Measurements from ENCODE around the gene SFT2D1.
A peak's percentile ranks its signal among the peaks of the same experiment; 100 is the strongest.
"Not testable (repeated sequence)": the region's sequence is repeated elsewhere in the genome, so short reads cannot be mapped to it uniquely, and the experiment has no call there.

The SFT2D1 gene

GRCh38 chr6:166346965-166347364 lies 4.6 kb upstream of the SFT2D1 start:
- no peak for DNase-seq (ENCODE audit: low read depth)
- H3K4me3 ChIP-seq (ENCODE audit: control insufficient read depth, low read depth, low read length), result no peak overlapping the region
- TF ChIP-seq, protein P1, sequence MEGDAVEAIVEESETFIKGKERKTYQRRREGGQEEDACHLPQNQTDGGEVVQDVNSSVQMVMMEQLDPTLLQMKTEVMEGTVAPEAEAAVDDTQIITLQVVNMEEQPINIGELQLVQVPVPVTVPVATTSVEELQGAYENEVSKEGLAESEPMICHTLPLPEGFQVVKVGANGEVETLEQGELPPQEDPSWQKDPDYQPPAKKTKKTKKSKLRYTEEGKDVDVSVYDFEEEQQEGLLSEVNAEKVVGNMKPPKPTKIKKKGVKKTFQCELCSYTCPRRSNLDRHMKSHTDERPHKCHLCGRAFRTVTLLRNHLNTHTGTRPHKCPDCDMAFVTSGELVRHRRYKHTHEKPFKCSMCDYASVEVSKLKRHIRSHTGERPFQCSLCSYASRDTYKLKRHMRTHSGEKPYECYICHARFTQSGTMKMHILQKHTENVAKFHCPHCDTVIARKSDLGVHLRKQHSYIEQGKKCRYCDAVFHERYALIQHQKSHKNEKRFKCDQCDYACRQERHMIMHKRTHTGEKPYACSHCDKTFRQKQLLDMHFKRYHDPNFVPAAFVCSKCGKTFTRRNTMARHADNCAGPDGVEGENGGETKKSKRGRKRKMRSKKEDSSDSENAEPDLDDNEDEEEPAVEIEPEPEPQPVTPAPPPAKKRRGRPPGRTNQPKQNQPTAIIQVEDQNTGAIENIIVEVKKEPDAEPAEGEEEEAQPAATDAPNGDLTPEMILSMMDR (IDR thresholded peaks at IDR 0.05; ENCODE audit: control insufficient read depth, insufficient read depth, low read depth, low read length, missing control alignments), result no peak

- DNase-seq (ENCODE audit: low read depth), result no peak
- no peak overlapping the region for H3K4me3 ChIP-seq (ENCODE audit: control insufficient read depth, low read depth, low read length)
- TF ChIP-seq, protein P1 (IDR thresholded peaks at IDR 0.05; ENCODE audit: control insufficient read depth, insufficient read depth, low read depth, low read length, missing control alignments), result no peak
These were observed 4.1 kb upstream of the SFT2D1 start for GRCh38 chr6:166346449-166346848.

- not testable (repeated sequence) for DNase-seq (ENCODE audit: low read depth); H3K4me3 ChIP-seq (ENCODE audit: control insufficient read depth, low read depth, low read length)
These were observed 3.3 kb upstream of the SFT2D1 start for GRCh38 chr6:166345672-166346071.

DNA sequence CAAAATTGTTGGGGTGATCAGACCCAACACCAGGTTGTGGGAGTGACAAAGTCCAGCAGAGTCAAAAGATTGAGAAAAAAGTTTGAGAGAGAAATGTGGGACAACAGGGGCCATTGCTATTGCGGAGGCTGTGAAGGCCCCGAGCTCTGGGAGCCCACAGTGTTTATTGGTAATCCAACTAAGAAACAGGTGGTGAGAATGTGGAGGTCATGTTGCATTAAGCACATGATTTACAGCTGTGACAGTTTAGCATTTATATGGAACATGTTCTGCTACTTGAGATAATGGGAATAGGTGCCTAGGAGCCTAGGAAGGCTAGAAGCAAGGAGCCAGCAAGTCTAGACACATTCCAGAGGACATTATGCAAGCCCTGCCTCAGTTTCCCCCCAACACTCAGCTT lies 2.6 kb upstream of the SFT2D1 start:
- not testable (repeated sequence) for H3K4me3 ChIP-seq (ENCODE audit: control insufficient read depth, low read depth, low read length); DNase-seq (ENCODE audit: low read depth)

DNA sequence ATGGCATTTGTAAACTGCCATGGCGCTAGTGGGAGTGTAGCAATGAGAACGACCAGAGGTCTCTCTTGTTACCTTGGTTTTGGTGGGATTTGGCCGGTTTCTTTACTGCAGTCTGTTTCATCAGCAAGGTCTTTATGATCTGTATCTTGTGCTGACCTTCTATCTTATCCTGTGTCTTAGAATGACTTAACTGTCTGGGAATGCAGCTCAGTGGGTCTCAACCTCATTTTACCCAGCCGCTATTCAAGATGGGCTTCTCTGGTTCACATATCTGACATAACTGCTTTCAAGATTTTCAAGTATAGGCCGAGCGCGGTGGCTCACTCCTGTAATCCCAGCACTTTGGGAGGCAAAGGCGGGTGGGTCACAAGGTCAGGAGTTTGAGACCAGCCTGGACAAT lies 1.9 kb upstream of the SFT2D1 start:
- H3K4me3 ChIP-seq (ENCODE audit: control insufficient read depth, low read depth, low read length), result no peak overlapping the region
- no peak for DNase-seq (ENCODE audit: low read depth)
- TF ChIP-seq, protein P1 (IDR thresholded peaks at IDR 0.05; ENCODE audit: control insufficient read depth, insufficient read depth, low read depth, low read length, missing control alignments), result no peak

DNA sequence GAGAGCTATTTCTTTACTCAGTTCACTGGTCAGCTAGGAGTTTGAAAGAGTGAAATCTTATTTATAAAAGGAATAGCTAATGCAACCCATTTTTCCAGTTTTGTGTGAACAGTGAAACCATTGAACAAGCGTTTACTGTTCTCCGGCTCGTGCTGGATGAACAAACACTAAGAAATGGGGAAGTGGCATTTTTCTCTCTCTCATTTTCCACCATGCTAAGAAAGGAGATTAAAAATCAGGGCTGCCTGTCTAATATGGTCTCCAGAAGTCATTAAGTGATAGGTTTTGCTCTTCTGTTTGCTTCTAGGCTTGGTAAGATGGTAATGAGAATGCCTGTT lies 774 bp upstream of the SFT2D1 start:
- DNase-seq (ENCODE audit: low read depth), result no peak
- TF ChIP-seq, protein P1 (IDR thresholded peaks at IDR 0.05; ENCODE audit: control insufficient read depth, insufficient read depth, low read depth, low read length, missing control alignments), result no peak

DNA sequence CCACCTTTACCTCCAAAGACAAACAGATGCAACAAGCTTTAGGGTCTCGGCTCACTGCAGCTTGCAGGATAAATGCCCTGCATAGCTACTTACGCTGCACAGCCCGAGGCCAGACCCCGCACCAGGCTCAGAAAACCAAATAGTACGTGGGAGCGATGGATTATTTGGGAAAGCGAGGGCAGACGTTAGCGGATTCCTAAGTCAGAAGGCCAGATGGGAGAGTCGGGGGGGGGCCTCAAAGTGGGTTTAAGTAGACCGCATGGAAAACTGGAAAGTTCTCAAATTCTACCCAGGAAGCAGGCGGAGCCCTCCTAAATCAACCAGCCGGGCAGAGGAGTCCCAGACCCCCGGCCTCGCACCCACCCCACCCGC lies 382 bp downstream of the SFT2D1 start:
- H3K4me3 ChIP-seq (ENCODE audit: control insufficient read depth, low read depth, low read length), result peak overlapping the region; percentile 95
- DNase-seq (ENCODE audit: low read depth), result no peak
- TF ChIP-seq, protein P1 (IDR thresholded peaks at IDR 0.05; ENCODE audit: control insufficient read depth, insufficient read depth, low read depth, low read length, missing control alignments), result no peak

More for the DNA sequence above, 774 bp upstream of the SFT2D1 start:
- peak overlapping the region; percentile 95 for H3K4me3 ChIP-seq (ENCODE audit: control insufficient read depth, low read depth, low read length)

DNA sequence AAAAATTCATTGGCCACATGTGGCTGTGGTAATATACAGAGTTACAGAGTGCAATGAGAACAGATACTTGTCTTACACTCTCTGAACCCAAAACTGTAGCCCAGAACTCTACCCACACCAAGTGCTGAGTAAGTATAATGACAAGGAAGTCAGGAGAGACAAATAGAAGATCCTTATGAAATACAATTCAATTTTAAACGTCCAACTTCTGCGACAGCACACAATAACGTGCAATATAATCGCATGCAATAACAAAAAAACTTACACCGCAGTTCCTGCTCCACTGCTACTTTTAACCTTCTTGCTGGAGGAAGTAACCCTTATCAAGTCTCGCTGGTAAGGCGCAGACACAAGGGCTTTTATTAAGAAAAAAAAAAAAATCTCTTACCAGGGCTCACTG lies 881 bp downstream of the SFT2D1 start:
- peak overlapping the region; percentile 95 for H3K4me3 ChIP-seq (ENCODE audit: control insufficient read depth, low read depth, low read length)
- no peak for DNase-seq (ENCODE audit: low read depth)
- TF ChIP-seq, protein P1 (IDR thresholded peaks at IDR 0.05; ENCODE audit: control insufficient read depth, insufficient read depth, low read depth, low read length, missing control alignments), result no peak

Data from AG09309 (cell line).